DMS53 treated with DMSO at 0.1 percent for 48 hours (cell line): ENCODE results near the gene RBMS1.

Source experiments
- DNase-seq: peaks from one replicate; lab custom pipeline; 2025; ENCODE audit not compliant: unreplicated experiment; lab: John Stamatoyannopoulos, UW

Gene RBMS1

DNA sequence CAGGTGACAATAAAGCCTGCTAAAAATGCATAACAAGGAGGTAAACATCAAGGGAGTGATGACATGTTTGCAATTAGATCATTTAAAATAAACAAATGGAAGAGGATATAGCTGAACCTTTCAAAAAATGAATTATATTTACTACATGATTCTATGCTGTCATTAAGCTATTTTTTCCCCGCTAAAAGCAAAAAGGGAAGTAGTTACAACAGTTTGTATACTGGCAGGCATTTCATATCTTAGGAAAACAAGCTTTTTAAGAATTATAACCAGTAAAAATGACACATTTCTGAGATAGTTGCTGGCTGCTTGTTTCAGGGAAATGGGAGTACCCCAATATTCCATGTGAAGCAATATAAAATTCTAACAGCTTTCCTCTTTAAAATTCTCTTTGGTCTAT lies 204.5 kb downstream of the RBMS1 start:
- DNase-seq: peak; percentile 41

DNA sequence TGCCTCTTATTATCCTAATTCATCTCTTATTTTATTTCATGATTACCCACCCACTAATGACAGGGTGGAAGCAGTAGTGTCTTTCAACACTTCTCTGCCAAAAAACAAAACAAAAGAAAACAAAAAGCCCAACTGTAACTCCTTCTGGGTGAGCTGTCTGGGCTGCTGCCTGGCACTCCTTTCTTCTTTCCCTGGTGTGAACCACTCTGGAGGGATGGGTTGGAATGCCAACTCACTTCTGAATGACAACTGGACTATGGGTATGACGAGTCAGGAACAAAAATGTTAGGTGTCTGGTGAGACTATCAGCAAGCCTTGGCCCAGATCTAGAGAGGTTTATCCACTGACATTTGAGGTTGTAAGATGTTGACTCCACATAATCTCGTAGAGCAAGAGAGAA lies 205.3 kb downstream of the RBMS1 start:
- no peak for DNase-seq

DNA sequence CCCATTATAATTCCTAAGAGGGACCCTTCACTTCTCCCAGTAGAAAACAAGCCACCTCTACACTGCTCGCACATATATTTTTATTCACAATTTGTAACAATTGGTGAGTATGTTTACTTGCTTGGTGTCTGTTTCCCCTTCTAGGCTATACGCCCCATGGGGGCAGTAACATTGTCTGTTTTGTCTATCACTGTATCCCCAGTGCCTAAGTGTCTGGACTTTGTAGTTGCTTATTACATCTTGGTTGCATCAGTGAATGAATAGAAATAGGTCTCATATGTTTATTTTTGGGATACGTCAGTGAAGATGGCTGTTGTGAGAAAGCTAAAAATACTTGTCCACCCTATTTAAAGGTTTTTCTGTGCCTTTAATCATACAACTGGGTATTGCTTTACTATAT lies 206.1 kb downstream of the RBMS1 start:
- DNase-seq: no peak

DNA sequence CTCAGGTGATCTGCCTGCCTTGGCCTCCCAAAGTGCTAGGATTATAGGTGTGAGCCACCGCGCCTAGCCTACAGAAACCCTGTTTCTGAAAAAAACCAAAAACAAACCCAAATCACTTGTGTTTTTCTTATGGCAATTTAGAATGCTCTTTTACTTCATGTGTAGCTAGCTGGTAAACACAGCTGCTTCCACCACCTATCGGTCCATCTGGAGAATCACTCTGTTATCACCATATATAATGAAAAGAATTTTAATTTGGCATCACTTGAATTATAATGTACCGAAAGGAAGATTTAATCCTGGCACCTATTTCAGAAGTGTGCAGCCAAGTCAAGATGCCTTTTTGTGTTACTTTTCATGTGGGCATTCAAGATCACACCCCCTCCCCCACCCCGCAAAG lies 207.1 kb downstream of the RBMS1 start:
- DNase-seq: no peak

DNA sequence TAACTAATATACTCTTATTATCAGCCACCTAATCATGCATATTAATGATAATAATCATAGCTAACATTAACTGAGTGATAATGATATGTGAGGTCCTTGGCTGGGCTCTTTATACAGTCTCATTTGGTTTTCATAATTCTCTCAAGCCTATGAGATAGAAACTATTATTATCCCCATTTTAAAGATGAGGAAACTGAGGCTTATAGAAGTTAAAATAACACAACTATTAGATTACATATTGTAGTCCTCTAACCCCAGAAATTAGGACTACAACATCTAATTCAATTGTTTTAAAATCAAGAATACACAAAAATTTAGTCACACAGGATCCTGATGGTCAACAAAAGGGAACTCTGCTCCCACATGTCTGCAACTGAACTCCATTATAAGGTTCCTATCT lies 209.9 kb downstream of the RBMS1 start:
- DNase-seq: no peak

DNA sequence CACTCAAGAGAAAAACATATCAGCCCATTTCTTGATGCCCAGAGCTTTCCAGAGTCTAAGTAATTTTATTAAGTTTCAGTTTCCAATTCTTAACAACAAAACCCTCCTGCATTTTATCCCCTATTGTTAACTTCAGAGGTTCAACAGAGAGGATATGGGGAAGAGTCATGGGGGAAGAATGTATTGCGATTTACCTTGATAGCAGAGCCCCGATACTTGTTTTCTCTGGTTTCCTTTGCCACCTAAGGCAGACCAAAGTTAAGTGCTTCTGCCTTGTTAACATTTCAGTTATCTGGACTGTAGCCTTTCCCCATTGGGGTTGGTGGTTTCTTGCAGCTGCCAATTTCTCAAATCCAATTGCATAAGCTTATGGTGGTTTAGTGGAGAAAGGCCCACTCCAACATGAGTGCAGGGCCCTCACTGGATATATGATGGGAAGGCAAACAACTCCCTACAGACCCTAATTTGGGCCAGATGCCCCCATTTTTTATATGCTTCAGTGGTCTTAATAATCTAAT lies 211.5 kb downstream of the RBMS1 start:
- no peak for DNase-seq

DNA sequence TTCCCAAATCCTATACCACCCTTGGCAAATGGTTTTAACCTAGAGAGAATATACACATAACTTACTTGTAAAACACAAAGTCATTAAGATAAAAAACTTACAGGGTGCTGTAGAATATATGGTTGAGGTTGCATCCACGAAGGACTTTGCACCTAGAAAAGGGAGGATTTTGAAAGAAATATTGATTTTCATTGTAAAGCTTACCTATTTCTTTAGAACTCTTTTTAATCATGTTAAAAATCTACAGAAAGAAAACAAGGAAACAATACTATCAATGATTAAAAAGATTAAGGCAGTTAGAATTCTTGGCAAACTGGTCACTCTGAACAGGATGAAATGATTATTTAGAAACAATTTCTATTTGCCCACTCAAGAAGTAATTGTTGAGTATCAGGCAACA lies 212.4 kb downstream of the RBMS1 start:
- no peak for DNase-seq

DNA sequence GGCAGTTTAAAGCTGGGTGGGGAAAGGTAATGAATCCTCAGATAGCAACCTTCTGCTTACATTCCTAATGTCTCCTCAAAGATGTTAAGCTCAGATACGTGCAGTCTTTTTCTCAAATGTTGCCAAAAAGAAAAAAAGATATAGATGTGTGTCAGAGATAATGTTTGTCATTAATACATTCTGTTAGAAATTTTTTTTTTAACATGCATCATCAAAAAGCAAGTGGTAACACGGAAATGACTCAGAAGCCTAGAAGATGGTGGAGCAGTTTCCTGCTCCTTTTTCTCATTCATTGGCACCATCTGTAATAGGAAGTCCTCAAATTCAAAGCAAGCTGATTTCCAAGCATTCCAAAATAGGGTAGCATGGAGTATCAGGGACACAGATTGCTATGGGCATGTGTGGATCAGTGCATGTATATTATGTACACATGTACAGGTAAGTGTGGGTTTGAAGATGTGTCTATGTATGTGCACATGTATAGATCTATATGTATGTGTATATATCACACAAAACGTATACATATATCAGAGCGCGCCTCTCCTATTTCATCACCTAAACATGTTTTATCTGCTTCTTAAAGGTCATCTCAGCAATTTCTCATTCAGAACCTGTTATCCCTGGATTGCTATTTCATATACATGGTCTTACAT lies 213.7 kb downstream of the RBMS1 start:
- DNase-seq: no peak

DNA sequence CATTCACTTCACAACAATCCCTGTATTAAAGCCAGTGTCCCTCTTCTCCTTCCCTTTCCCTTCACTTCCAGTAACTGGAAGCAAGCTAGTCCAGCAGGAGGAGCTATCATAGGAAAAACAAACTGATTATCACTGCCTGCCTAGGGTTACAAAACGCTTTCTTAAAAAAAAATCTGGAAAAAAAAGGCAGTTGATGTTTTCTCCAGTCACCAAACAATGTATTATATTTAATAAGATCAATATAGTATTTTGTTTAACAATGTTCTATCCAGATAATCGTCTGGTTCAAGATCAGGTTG lies 214.8 kb downstream of the RBMS1 start:
- no peak for DNase-seq

DNA sequence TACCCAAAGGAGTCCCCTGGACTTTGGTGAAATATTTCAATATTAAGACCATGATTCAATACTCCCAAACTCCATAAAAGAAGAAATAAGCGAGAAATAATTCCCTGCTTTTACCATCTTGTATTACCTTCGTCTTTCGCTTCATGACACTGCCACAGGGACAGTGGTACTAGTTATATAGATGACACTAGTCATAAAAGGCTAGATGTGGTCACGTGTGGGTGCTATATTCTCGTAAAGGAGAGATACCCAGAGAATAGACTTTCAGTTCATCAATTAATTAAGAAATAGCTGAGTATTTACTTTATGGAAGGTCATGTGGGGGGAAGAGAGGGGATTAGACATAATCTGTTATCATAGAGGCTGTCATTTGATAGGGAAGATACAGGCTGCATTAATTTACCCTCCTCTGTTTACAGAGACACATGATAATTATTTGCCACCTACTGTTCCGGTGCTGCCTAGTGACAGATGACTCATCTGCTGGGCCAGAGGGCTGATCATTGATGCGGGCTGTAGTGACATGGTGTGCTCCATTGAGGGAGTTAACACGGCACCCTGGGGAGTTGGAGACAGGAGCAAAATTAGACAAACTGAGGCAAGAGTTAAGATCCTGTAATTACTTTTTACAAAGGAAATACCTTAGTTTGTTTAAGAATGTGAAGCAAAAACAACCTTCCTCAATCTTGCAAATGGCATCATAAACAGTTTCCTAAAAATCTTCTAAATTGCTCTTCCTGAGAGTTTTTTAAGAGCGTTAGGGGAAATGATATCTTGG lies 215.3 kb downstream of the RBMS1 start:
- peak; percentile 31 for DNase-seq

DNA sequence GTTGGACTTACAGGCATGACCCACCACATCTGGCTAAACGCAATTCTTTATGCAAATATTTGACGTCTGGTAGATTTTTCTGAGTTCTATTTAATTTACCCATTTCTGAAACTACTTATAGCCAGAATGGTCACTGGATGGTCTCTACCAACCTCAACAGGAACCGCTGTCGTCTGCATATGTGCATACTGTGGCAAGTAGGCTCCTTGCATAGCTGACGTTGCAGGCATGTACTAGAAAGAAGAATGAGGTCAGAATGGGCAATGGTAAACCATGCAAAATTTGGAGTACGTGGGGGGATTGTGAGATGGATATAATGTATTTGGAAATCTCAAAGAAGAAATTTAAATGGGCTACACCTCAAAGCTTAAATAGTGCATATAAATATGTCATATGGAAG lies 216.5 kb downstream of the RBMS1 start:
- DNase-seq: no peak

DNA sequence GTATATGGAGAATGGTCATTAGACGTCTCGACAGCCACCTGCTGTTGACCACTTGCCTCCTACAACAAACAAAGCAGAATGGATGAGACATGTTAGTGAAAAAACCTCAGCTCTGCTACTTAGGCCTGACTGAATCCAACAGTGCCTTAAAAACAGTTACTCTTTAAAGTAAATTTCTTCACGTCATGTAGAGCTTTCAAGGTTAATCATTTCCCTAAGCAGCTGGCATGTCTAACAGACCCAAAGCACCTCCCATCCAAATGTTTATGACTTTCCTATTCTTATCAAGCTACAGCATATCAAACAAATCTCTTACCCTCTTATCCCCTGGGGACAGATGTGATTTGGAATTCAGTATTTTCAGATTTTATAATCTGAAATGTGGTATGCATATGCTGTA lies 218.0 kb downstream of the RBMS1 start:
- peak; percentile 71 for DNase-seq

DNA sequence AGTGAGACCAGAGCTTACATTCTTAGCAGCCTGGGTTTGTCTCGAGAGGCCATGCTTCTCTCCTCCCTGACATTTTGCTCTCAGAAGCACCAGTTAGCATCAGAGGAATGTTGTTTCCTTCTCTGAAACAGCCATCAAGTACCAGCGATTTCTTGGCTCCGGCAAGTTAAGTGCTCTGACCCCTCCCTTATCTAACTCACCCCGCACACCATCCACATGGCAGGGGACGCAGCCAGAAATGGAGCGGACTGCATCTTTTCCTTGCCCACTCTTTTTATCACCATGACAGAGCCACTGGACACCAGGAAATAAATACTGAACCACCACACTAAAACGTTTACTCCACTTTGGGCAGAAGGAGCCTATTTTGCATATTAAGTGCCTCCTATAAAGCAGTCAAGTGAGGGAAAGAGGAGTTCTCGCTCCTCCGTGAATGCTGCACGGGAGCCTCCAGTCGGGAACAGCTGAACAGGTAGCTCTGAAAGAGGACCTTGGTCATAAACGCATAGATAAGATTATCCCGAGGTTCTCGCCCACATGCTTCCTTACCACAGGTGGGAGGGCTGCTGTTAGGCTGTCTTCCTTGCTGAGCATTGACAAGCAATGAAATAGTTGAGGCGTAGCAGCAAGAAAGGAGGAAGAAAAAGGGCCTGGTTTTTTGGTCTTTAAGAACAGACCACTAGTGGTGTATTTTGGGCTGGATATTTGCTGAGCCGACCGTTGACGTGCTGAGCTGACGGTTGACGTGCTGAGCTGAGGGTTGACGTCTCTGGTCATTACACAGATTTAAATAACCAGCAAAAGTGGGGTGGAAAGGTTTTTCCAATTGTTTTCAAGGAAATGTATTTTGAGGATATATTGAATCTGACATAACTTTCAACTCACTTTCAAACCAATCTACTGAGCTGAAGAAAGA lies 222.2 kb downstream of the RBMS1 start:
- DNase-seq: no peak

DNA sequence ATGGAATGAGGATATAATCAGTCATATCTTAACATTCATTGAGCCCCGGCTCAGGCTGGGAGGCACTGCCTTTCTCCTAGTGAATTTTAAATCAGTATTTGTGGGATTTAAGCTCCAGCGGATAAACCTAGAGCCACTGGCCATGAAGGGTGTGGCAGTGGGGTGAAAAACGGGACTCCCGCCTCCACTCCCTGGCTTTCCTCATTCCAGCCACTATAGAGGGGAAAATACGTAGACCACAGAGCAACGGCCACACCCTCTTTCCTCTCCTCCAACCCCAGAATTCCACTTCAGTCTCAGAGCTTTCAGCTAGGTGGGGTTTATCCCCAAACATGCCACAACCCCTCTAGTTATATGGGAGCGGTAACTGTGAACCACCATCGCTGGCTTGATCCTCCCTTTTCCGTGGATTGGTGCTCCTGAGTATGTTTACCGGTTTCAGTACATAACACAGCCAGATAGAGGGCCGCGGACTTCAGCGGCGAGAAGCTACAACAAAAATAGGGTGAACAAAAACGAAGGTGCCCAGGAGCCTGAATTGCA lies 223.0 kb downstream of the RBMS1 start:
- no peak for DNase-seq

DNA sequence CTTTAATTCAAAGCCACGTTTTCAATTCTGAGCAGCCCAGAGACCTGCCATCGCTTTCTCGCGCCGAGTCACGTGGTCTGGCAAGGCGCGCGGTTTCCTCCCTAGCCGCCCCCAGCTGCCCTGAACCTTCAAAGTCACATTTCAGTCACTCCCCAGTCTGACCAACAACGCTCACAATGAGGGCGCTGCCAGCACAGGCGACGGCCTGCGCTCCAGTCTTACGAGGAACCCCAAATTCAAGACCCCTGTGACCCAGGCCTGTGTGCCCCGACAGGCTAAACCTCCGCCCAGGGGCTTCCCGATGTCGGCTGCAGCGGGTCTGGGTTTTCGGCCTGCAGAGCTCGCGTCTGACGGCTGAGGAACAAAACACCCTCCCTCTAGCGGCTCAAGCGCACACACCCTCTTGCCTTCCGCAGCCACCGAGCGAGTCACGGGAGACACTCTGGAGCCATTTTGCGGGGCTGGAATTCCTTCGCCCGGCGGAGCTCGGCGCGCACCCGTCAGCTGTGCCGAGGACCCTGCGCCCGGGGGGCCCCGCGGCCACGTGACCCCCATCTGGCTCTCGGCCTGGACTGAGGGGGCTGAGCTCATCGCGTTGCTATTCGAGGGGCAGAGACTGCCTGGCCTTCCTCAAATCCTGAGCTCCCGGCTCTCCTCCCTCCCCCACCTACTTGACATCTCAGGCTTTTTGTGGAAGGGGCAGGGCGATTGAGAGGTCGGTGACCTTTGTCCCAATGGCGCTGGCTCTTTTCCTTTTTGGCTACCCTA lies 223.6 kb downstream of the RBMS1 start:
- peak; percentile 85 for DNase-seq

DNA sequence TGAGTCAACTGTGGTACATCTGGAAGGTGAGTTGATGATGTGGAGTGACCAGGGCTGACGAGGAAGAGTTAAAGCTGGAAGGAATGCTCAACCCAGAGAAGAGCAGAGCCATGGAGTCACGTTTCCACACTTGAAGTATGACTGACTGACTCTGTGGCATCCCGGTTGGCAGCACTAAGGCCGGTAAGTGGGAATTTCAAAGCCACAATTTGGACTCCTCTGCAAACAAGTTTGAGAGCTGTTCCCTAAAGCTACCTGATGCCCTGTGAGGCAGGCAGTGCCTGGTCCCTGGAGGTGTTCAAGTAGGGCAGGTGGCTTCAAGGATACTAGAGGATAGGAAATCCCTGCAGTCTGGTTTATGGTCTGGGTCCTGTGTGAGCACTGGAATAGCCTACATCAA lies 224.2 kb downstream of the RBMS1 start:
- DNase-seq: no peak

DNA sequence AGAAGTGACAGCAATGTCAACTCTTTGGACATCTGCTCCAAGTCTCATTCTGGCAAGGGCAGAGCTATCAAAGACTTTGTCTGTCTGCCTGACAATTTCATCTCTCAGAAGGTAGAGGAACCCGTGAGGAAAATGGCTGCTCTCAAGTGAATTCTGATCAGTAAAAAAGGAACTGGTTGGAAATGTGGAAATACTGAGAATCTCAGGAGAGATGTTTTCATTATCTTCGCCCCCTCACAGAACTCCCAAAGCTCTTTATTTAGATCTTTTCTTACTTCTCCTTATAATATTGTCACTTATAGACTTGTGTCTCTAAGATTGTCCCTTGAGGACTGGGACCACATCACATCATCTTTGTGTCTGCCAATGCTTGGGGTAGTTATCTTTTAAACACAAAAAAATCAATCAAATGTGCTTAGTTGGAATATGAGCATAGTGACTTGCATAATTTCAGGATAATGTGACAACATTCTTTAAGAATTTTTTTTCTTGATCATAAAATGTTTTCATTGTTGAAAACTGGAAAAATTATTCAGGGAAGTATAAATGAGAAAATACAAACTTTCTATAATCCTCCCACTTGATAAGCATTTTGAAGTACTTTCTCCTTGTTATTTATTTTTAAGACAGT lies 225.3 kb downstream of the RBMS1 start:
- no peak for DNase-seq

DNA sequence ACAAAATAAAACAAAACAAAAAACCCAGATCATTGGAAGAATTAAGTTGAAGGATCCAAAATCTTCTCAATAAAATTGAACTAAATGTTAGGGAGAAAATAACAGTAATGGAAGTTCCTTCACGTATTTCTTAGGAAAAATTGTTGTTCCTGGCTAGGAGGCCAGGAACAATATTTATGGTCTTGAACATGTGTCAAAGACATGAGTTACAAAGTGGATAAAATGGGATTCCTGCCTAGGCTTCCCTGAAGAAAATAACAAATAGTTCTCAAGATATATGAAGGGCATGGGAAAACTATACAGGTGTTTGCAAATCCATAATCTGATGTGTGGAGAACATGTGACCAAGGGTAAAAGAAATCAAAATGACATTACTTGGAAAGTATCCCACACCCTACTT lies 225.9 kb downstream of the RBMS1 start:
- DNase-seq: no peak

DNA sequence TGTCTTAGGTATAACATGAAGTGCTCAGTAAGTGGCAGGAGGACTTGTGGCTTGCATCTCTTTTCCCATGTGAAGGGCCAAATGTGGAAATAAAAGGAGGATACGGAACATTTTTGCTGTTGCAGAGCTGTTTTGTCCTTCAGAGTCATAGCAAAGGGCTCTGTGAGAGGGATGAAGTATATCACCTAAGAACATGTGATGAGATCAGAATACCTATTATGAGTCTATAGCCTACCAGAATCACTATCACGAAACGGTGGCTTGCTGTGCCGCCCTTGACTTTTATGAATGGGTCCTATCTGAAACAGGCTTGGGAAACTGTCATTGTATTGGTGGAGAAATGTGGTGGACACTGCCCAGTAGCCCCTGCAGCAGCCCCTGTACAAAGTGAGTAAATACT lies 226.6 kb downstream of the RBMS1 start:
- DNase-seq: no peak

DNA sequence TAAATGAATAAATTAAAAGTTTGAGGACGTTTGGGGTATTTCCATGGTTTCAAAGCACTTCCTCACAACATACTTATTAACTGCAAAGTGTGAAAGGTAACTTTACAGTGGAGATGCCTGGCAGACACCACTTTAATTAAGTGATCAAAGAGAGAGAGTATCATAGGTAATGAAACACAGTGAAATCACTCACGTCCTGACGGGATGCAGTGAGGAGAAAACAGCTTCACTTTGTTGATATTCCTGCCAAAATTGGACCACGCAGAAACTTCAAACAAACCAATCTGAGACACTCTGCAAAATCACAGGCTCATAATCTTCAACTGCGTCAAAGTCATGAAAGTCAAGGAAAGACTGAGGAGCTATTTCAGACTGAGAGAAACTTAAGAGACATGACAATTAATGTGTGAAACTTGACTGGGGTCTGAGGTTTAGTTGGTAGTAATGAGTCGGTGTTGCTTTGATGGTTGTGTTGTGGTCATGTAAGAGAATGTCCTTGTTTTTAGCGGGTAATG lies 227.5 kb downstream of the RBMS1 start:
- DNase-seq: no peak
